A549 (cell line): Measurements from ENCODE around the gene TFF1. TPM values are rescaled to one million over a fixed set of nuclear protein-coding genes. Genes with fewer than 3 reads are reported as not detected.

Experiments
- ATAC-seq, 2 experiments: fragments of 200-7000 bp in 1 of 2; fragments of >200 bp in 1 of 2; cut with Nextera tagmentation in 1 of 2; cut with Tn5 transposase in 1 of 2; 3 replicates each; pipeline versions ENCODE4 v1.8.0 to v1.9.1; 2018 to 2020; ENCODE audit warnings: mild to moderate bottlenecking in 1 of 2, moderate library complexity in 1 of 2
- CTCF ChIA-PET: fragments of 300-600 bp; sonication (Branson Sonifier 250); formaldehyde crosslinking; extraction: SDS; loops from one replicate; lab custom pipeline; 2021; ENCODE audit warnings: antibody characterized with exemption, inconsistent platforms; lab: Yijun Ruan, JAX
- POLR2A ChIA-PET: fragments of 350-600 bp; formaldehyde crosslinking; extraction: SDS; loops from one replicate; lab custom pipeline; 2021; ENCODE audit warnings: antibody characterized with exemption, inconsistent platforms; lab: Yijun Ruan, JAX
- DNase-seq, 2 experiments: peaks; one replicate each; pipeline versions ENCODE4 v3.0.0 to v3.0.0-alpha.2; 2011 to 2016; ENCODE audit warnings: low read depth in 1 of 2, low spot score in 1 of 2
- FAIRE-seq: peaks from 2 replicates; lab custom pipeline; 2011; peaks lifted over from hg19 to GRCh38; lab: Jason Lieb, UNC
- H3K27ac ChIP-seq, 2 experiments: fragments of >200 bp; sonication (Bioruptor Twin); formaldehyde crosslinking; 3 replicates each; pipeline ENCODE4 v1.5.1; 2016 to 2017
- H3K4me1 ChIP-seq: fragments of >200 bp; sonication (Bioruptor Twin); formaldehyde crosslinking; 3 replicates; pipeline ENCODE4 v1.6.1; 2016
- H3K4me2 ChIP-seq: fragments of >200 bp; sonication (Bioruptor Twin); formaldehyde crosslinking; 3 replicates; pipeline ENCODE4 v1.6.1; 2016
- H3K4me3 ChIP-seq: fragments of >200 bp; sonication (Bioruptor Twin); formaldehyde crosslinking; 3 replicates; pipeline ENCODE4 v1.5.1; 2016
- H3K9me3 ChIP-seq: fragments of >200 bp; sonication (Bioruptor Twin); formaldehyde crosslinking; 3 replicates; pipeline ENCODE4 v1.6.1; 2016
- ATOH8 ChIP-seq: fragments of 250-450 bp; sonication (Bioruptor Pico); IDR thresholded peaks from 2 replicates; pipeline ENCODE4 v1.5.0; 2020; ENCODE audit warnings: low read depth, mild to moderate bottlenecking, moderate library complexity
- CEBPB ChIP-seq, 2 experiments: fragments of >200 bp in 1 of 2; sonication (Bioruptor Twin) in 1 of 2; formaldehyde crosslinking in 1 of 2; IDR thresholded peaks; 2 replicates each; pipeline ENCODE4 v1.6.1; 2012 to 2016
- CHD2 ChIP-seq: fragments of 150-350 bp; IDR thresholded peaks from 2 replicates; pipeline ENCODE4 v1.6.1; 2014; ENCODE audit warnings: low read length; ENCODE audit not compliant: partially characterized antibody
- EP300 ChIP-seq, 2 experiments: fragments of >200 bp; sonication (Bioruptor Twin); formaldehyde crosslinking; IDR thresholded peaks; 2 replicates in 1 of 2; 3 replicates in 1 of 2; pipeline ENCODE4 v1.6.1; 2016 to 2017
- ESRRA ChIP-seq: fragments of 150-350 bp; IDR thresholded peaks from 2 replicates; pipeline ENCODE4 v1.6.1; 2014; ENCODE audit warnings: mild to moderate bottlenecking, low read length, borderline replicate concordance
- FOSB ChIP-seq: fragments of 250-450 bp; sonication (Bioruptor Pico); IDR thresholded peaks from 2 replicates; pipeline ENCODE4 v1.5.0; 2020; ENCODE audit warnings: mild to moderate bottlenecking, moderate library complexity
- FOSL2 ChIP-seq, 2 experiments: fragments of 450-650 bp in 1 of 2; fragments of >200 bp in 1 of 2; sonication (Bioruptor Twin) in 1 of 2; formaldehyde crosslinking; IDR thresholded peaks; 2 replicates each; pipeline versions ENCODE4 v1.5.0 to v1.6.1; 2016 to 2020; ENCODE audit warnings: mild to moderate bottlenecking in 1 of 2, moderate library complexity in 1 of 2
- JUNB ChIP-seq: fragments of >200 bp; sonication (Bioruptor Twin); formaldehyde crosslinking; IDR thresholded peaks from 2 replicates; pipeline ENCODE4 v1.6.1; 2016
- KDM5A ChIP-seq: fragments of 200-600 bp; sonication (generic); IDR thresholded peaks from 2 replicates; pipeline ENCODE4 v1.6.1; 2016; ENCODE audit warnings: antibody characterized with exemption, mild to moderate bottlenecking
- MAFK ChIP-seq: fragments of 450-650 bp; IDR thresholded peaks from 2 replicates; pipeline ENCODE4 v1.6.1; 2014; ENCODE audit not compliant: partially characterized antibody
- MYC ChIP-seq: IDR thresholded peaks from 2 replicates; pipeline ENCODE4 v1.6.1; 2012; ENCODE audit warnings: mild to moderate bottlenecking, inconsistent platforms, low read length, improper control_type of control experiment, borderline replicate concordance
- NFE2L2 ChIP-seq: fragments of 150-350 bp; conservative IDR thresholded peaks from 2 replicates; pipeline ENCODE4 v1.6.1; 2014; ENCODE audit warnings: low read length
- NR3C1 ChIP-seq: fragments of >200 bp; sonication (Bioruptor Twin); formaldehyde crosslinking; IDR thresholded peaks from 3 replicates; pipeline ENCODE4 v1.6.1; 2017
- PBX3 ChIP-seq: IDR thresholded peaks from 2 replicates; pipeline ENCODE4 v1.6.1; 2012
- POLR2A ChIP-seq: IDR thresholded peaks from 2 replicates; pipeline ENCODE4 v1.6.1; 2012; ENCODE audit warnings: mild to moderate bottlenecking, low read length
- RFX5 ChIP-seq: fragments of 450-650 bp; IDR thresholded peaks from 2 replicates; pipeline ENCODE4 v1.7.1; 2014; ENCODE audit warnings: antibody characterized with exemption, mild to moderate bottlenecking, moderate library complexity
- RNF2 ChIP-seq: fragments of 200-600 bp; sonication (generic); IDR thresholded peaks from 2 replicates; pipeline ENCODE4 v1.6.1; 2016; ENCODE audit warnings: low read depth, mild to moderate bottlenecking, antibody characterized with exemption, moderate library complexity, borderline replicate concordance
- ZC3H11A ChIP-seq: fragments of 450-650 bp; IDR thresholded peaks from 2 replicates; pipeline ENCODE4 v1.6.1; 2014; ENCODE audit warnings: antibody characterized with exemption, mild to moderate bottlenecking
- ZFP36 ChIP-seq: fragments of 450-650 bp; IDR thresholded peaks from 2 replicates; pipeline ENCODE4 v1.6.1; 2014; ENCODE audit warnings: borderline replicate concordance; ENCODE audit not compliant: partially characterized antibody
- WGBS: methylation state at CpG from one replicate; pipeline ENCODE4 v1.1.6; 2017; ENCODE audit errors: missing lambda C conversion rate; 5-methylcytosine and 5-hydroxymethylcytosine counted together
- polyA plus RNA-seq, 4 experiments: library from polyadenylated mRNA; depleted of rRNA in 3 of 4; stranded (reverse); fragments of >200 nt; fragmentation: RNase III in 1 of 4; extraction: RNeasy Plus Mini Kit Qiagen cat#74134 plus additional on column Dnase treatment in 1 of 4; gene quantifications; 2 replicates in 3 of 4; 3 replicates in 1 of 4; pipeline ENCODE4 v1.2.3, GENCODE V29; 2011 to 2017
- TF ChIP-seq, protein P1 (sequence below): fragments of >200 bp; sonication (Bioruptor Twin); formaldehyde crosslinking; IDR thresholded peaks from 3 replicates; pipeline ENCODE4 v1.5.1; 2016
- TF ChIP-seq, protein P2 (sequence below): IDR thresholded peaks from 2 replicates; pipeline ENCODE4 v1.6.1; 2012; ENCODE audit warnings: low read depth, borderline replicate concordance
- TF ChIP-seq, protein P3 (sequence below): IDR thresholded peaks from 2 replicates; pipeline ENCODE4 v1.6.1; 2012

TFF1 gene
- polyA plus RNA-seq, 2 of the 4 experiments (the other 2 are of a cell fraction), result 1.0 to 5.8 TPM

GRCh38 chr21:42375966-42376337 is 9.6 kb upstream of the TFF1 start:
- no peak for TF ChIP-seq CHD2
- TF ChIP-seq FOSB (CRISPR knock-in tag), result no peak
- TF ChIP-seq PBX3, result no peak
- TF ChIP-seq FOSL2 (IDR thresholded peaks at IDR 0.05), result no peak
- TF ChIP-seq FOSL2 (CRISPR knock-in tag; IDR thresholded peaks at IDR 0.05), result no peak
- TF ChIP-seq NR3C1, result no peak
- TF ChIP-seq ATOH8, result no peak
- no peak for TF ChIP-seq JUNB
- TF ChIP-seq, protein P1, sequence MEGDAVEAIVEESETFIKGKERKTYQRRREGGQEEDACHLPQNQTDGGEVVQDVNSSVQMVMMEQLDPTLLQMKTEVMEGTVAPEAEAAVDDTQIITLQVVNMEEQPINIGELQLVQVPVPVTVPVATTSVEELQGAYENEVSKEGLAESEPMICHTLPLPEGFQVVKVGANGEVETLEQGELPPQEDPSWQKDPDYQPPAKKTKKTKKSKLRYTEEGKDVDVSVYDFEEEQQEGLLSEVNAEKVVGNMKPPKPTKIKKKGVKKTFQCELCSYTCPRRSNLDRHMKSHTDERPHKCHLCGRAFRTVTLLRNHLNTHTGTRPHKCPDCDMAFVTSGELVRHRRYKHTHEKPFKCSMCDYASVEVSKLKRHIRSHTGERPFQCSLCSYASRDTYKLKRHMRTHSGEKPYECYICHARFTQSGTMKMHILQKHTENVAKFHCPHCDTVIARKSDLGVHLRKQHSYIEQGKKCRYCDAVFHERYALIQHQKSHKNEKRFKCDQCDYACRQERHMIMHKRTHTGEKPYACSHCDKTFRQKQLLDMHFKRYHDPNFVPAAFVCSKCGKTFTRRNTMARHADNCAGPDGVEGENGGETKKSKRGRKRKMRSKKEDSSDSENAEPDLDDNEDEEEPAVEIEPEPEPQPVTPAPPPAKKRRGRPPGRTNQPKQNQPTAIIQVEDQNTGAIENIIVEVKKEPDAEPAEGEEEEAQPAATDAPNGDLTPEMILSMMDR, result no peak
- TF ChIP-seq ZC3H11A, result no peak
- no peak for TF ChIP-seq MAFK
- TF ChIP-seq RNF2, result no peak
- no peak for TF ChIP-seq EP300 (IDR thresholded peaks at IDR 0.05)
- TF ChIP-seq KDM5A, result no peak
- Histone ChIP-seq H3K27ac (no peak overlapping the region), H3K4me2 (no peak overlapping the region), H3K4me3 (no peak overlapping the region), H3K9me3 (no peaks in the 10 kb centered on the region), H3K4me1 (no peaks in the 10 kb centered on the region; the same call in 2 of the 3 replicates)
- no CpG with 5 or more reads among the region's 3 CpGs for WGBS
- FAIRE-seq (no peak), ATAC-seq (no peak), DNase-seq (no peak)
- ChIA-PET POLR2A (no interaction called here), CTCF (interaction anchor here (1.0 kb wide), 1 partner anchor 66 kb away, joined by 4 read pairs; no protein-coding TSS in a partner anchor)

DNA sequence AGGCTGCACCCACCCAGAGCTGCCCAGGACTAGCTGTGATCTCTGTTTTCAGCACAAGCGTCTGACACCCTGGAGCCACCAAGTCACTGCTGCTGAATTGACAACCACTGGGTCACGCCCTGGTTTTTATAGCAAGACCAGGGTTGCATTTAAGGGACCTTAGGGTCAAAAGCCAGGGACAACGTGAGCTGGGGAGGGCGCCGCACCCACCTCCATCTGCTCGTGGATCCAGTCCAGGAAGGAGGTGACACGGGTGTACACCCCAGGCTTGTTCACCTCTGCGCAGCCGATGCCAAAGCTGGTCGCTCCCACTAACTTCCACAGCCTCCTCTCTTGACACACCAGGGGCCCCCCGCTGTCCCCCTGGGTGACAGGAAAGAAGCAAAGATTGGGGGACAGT is 9.2 kb upstream of the TFF1 start:
- Histone ChIP-seq H3K4me3 (no peak overlapping the region), H3K4me1 (no peaks in the 10 kb centered on the region; the same call in 2 of the 3 replicates), H3K4me2 (no peak overlapping the region), H3K9me3 (no peaks in the 10 kb centered on the region), H3K27ac (no peak overlapping the region)
- FAIRE-seq, result no peak
- no peak for ATAC-seq
- ChIA-PET CTCF (interaction anchor here (1.0 kb wide), 1 partner anchor 66 kb away, joined by 4 read pairs; no protein-coding TSS in a partner anchor), POLR2A (no interaction called here)
- no peak for DNase-seq
- 69% methylated on average over 7 of the region's 11 CpGs for WGBS
- no peak for TF ChIP-seq MAFK
- TF ChIP-seq NFE2L2, result no peak
- TF ChIP-seq, protein P2, sequence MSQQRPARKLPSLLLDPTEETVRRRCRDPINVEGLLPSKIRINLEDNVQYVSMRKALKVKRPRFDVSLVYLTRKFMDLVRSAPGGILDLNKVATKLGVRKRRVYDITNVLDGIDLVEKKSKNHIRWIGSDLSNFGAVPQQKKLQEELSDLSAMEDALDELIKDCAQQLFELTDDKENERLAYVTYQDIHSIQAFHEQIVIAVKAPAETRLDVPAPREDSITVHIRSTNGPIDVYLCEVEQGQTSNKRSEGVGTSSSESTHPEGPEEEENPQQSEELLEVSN, result no peak
- no peak for TF ChIP-seq CEBPB (IDR thresholded peaks at IDR 0.05)
- TF ChIP-seq MYC, result no peak
- no peak for TF ChIP-seq POLR2A
- no peak for TF ChIP-seq ZFP36
- TF ChIP-seq ZC3H11A, result no peak
- TF ChIP-seq, protein P3, sequence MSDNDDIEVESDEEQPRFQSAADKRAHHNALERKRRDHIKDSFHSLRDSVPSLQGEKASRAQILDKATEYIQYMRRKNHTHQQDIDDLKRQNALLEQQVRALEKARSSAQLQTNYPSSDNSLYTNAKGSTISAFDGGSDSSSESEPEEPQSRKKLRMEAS, result no peak
- no peak for TF ChIP-seq RNF2
- TF ChIP-seq NR3C1, result no peak
- no peak for TF ChIP-seq RFX5
- no peak for TF ChIP-seq ESRRA
